Hepatocyte (in vitro differentiated cells): ENCODE measurements around the gene NXNL1. TPM values are rescaled to one million over a fixed set of nuclear protein-coding genes. Genes with fewer than 3 reads are reported as not detected.
A peak's percentile ranks its signal among the peaks of the same experiment; 100 is the strongest.

ENCODE experiments used
- DNase-seq: peaks from one replicate; pipeline ENCODE4 v3.0.0-alpha.2; 2016; ENCODE audit warnings: low spot score
- H2AFZ ChIP-seq: fragments of 200-600 bp; sonication (generic); 2 replicates; pipeline ENCODE4 v1.6.0; 2016; ENCODE audit warnings: antibody characterized with exemption, mild to moderate bottlenecking
- H3K27ac ChIP-seq: fragments of 200-600 bp; sonication (generic); 2 replicates; pipeline ENCODE4 v1.5.1; 2016; ENCODE audit warnings: mild to moderate bottlenecking
- H3K27me3 ChIP-seq: fragments of 200-600 bp; sonication (generic); 2 replicates; pipeline ENCODE4 v1.6.1; 2016
- H3K36me3 ChIP-seq: fragments of 200-600 bp; sonication (generic); replicated peaks from 2 replicates; pipeline ENCODE4 v1.5.1; 2016; ENCODE audit warnings: low read depth; ENCODE audit not compliant: insufficient read depth
- H3K4me1 ChIP-seq: fragments of 200-600 bp; sonication (generic); 2 replicates; pipeline ENCODE4 v1.5.1; 2016; ENCODE audit warnings: mild to moderate bottlenecking, moderate library complexity; ENCODE audit not compliant: insufficient read depth
- H3K4me2 ChIP-seq: fragments of 200-600 bp; sonication (generic); 2 replicates; pipeline ENCODE4 v1.6.0; 2016
- H3K4me3 ChIP-seq: fragments of 200-600 bp; sonication (generic); 2 replicates; pipeline ENCODE4 v1.5.1; 2016; ENCODE audit warnings: mild to moderate bottlenecking
- H3K79me2 ChIP-seq: fragments of 200-600 bp; sonication (generic); 2 replicates; pipeline ENCODE4 v1.6.0; 2017; ENCODE audit warnings: mild to moderate bottlenecking
- H3K9me2 ChIP-seq: fragments of 200-600 bp; sonication (generic); replicated peaks from 2 replicates; pipeline ENCODE4 v1.6.0; 2017; ENCODE audit warnings: mild to moderate bottlenecking; ENCODE audit not compliant: insufficient read depth
- H3K9me3 ChIP-seq: fragments of 200-600 bp; sonication (generic); 2 replicates; pipeline ENCODE4 v1.5.1; 2016; ENCODE audit warnings: low read depth, mild to moderate bottlenecking
- H4K20me1 ChIP-seq: fragments of 200-600 bp; sonication (generic); 2 replicates; pipeline ENCODE4 v1.6.0; 2016; ENCODE audit warnings: mild to moderate bottlenecking; ENCODE audit not compliant: insufficient read depth, poor library complexity, severe bottlenecking
- CTCF ChIP-seq: fragments of 200-600 bp; sonication (generic); IDR thresholded peaks from 2 replicates; pipeline ENCODE4 v1.5.1; 2016; ENCODE audit warnings: antibody characterized with exemption, mild to moderate bottlenecking; ENCODE audit not compliant: poor library complexity
- EZH2 ChIP-seq: fragments of 200-600 bp; sonication (generic); IDR thresholded peaks from 2 replicates; pipeline ENCODE4 v1.6.1; 2016; ENCODE audit warnings: antibody characterized with exemption, mild to moderate bottlenecking, borderline replicate concordance
- EZH2phosphoT487 ChIP-seq: fragments of 200-600 bp; sonication (generic); IDR thresholded peaks from one replicate; pipeline ENCODE4 v1.6.1; 2018; ENCODE audit warnings: antibody characterized with exemption, mild to moderate bottlenecking, low read depth, moderate library complexity; ENCODE audit not compliant: unreplicated experiment, severe bottlenecking
- WGBS: methylation state at CpG from one replicate; pipeline ENCODE4 v1.1.6; 2016; ENCODE audit warnings: low lambda C conversion rate; ENCODE audit errors: missing lambda C conversion rate; 5-methylcytosine and 5-hydroxymethylcytosine counted together
- polyA plus RNA-seq: library from polyadenylated mRNA; unstranded; fragments of >200 nt; fragmentation: Nextera tagmentation; extraction: Ambion mirVana; gene quantifications from 2 replicates; pipeline ENCODE4 v1.2.1, GENCODE V29; 2016
- total RNA-seq: library from RNA; depleted of rRNA; stranded (reverse); fragments of >200 nt; gene quantifications from 2 replicates; pipeline ENCODE4 v1.2.3, GENCODE V29; 2014

The NXNL1 gene
- total and polyA plus RNA-seq, 2 experiments from 2014 or later, result not detected

GRCh38 chr19:17448131-17448967, 12.4 kb downstream of the NXNL1 start, which contains the start of gene TMEM221:
Gene TMEM221 (minus strand): TSS chr19:17448668. CDS start chr19:17448462, 206 bp downstream.
- DNase-seq, result peak; percentile 79
- peak within 1 kb of the TSS; percentile 37 for H3K4me3 ChIP-seq
- H4K20me1 ChIP-seq, result no peaks in the 10 kb centered on the region
- H3K4me1 ChIP-seq, result no peaks in the 10 kb centered on the region
- 4% methylated on average over 49 of the region's 81 CpGs for WGBS
- peak; percentile 69 for TF ChIP-seq CTCF
- no peak for TF ChIP-seq EZH2phosphoT487
- H2AFZ ChIP-seq, result peak within 1 kb of the TSS; percentile 80
- H3K9me2 ChIP-seq, result no peaks in the 10 kb centered on the region
- no peaks in the 10 kb centered on the region for H3K36me3 ChIP-seq
- peak within 1 kb of the TSS; percentile 99 for H3K4me2 ChIP-seq
- H3K27ac ChIP-seq, result no peak within 1 kb of the TSS
- H3K79me2 ChIP-seq, result no peaks in the 10 kb centered on the region
- no peaks in the 10 kb centered on the region for H3K27me3 ChIP-seq
- no peaks in the 10 kb centered on the region for H3K9me3 ChIP-seq

- DNase-seq, result no peak
- H3K4me1 ChIP-seq, result no peaks in the 10 kb centered on the region
- no peaks in the 10 kb centered on the region for H3K36me3 ChIP-seq
- no peaks in the 10 kb centered on the region for H3K9me2 ChIP-seq
- H2AFZ ChIP-seq, result no peak overlapping the region
- H3K9me3 ChIP-seq, result no peaks in the 10 kb centered on the region
- H3K27ac ChIP-seq, result no peak overlapping the region
- H3K27me3 ChIP-seq, result no peaks in the 10 kb centered on the region
- no peaks in the 10 kb centered on the region for H4K20me1 ChIP-seq
- H3K4me3 ChIP-seq, result peak overlapping the region; percentile 37
- TF ChIP-seq EZH2phosphoT487, result no peak
- TF ChIP-seq EZH2, result no peak
- TF ChIP-seq CTCF, result no peak
- H3K79me2 ChIP-seq, result no peaks in the 10 kb centered on the region
- peak overlapping the region; percentile 99 for H3K4me2 ChIP-seq
- WGBS, result 55% methylated on average over 3 of the region's 5 CpGs
Observed at GRCh38 chr19:17447704-17448130, 13.0 kb downstream of the NXNL1 start.

- H3K36me3 ChIP-seq, result no peaks in the 10 kb centered on the region
- H3K4me3 ChIP-seq, result no peak overlapping the region
- H3K9me3 ChIP-seq, result no peaks in the 10 kb centered on the region
- no peak for TF ChIP-seq EZH2
- no peak for TF ChIP-seq CTCF
- no peak for TF ChIP-seq EZH2phosphoT487
- no peak for DNase-seq
- no peaks in the 10 kb centered on the region for H3K4me1 ChIP-seq
- no peak overlapping the region for H2AFZ ChIP-seq
- no peaks in the 10 kb centered on the region for H3K79me2 ChIP-seq
- WGBS, result 93% methylated on average over 1 of the region's 1 CpG
- no peaks in the 10 kb centered on the region for H3K27me3 ChIP-seq
- no peaks in the 10 kb centered on the region for H4K20me1 ChIP-seq
- H3K27ac ChIP-seq, result no peak overlapping the region
- no peaks in the 10 kb centered on the region for H3K9me2 ChIP-seq
- no peak overlapping the region for H3K4me2 ChIP-seq
Observed at GRCh38 chr19:17445526-17446165, 15.1 kb downstream of the NXNL1 start.
